Endodermal cell (in vitro differentiated cells): ENCODE measurements around the gene CLIC1. TPM values are rescaled to one million over a fixed set of nuclear protein-coding genes. Genes with fewer than 3 reads are reported as not detected.

Source experiments
- DNase-seq: peaks from one replicate; pipeline ENCODE4 v3.0.0-alpha.2; 2017
- H3K27ac ChIP-seq: 2 replicates; pipeline ENCODE4 v1.5.1; 2013; ENCODE audit warnings: mild to moderate bottlenecking, low read depth, low read length, moderate library complexity
- H3K27me3 ChIP-seq: 2 replicates; pipeline ENCODE4 v1.6.1; 2013; ENCODE audit warnings: mild to moderate bottlenecking, low read length, moderate library complexity; ENCODE audit not compliant: insufficient read depth, control insufficient read depth, poor library complexity, severe bottlenecking
- H3K36me3 ChIP-seq: 2 replicates; pipeline ENCODE4 v1.7.0; 2013; ENCODE audit warnings: mild to moderate bottlenecking, low read length, moderate library complexity; ENCODE audit not compliant: control insufficient read depth, insufficient read depth
- H3K4me1 ChIP-seq: one replicate; pipeline ENCODE4 v1.7.0; 2013; ENCODE audit warnings: low read length; ENCODE audit not compliant: control insufficient read depth, insufficient read depth
- H3K4me3 ChIP-seq: 2 replicates; pipeline ENCODE4 v1.5.1; 2013; ENCODE audit warnings: mild to moderate bottlenecking, low read length, moderate library complexity
- H3K9ac ChIP-seq: 2 replicates; pipeline ENCODE4 v1.6.1; 2013; ENCODE audit warnings: mild to moderate bottlenecking, low read length, moderate library complexity; ENCODE audit not compliant: poor library complexity, severe bottlenecking; ENCODE audit errors: extremely low read depth
- H3K9me3 ChIP-seq: 2 replicates; pipeline ENCODE4 v1.6.1; 2013; ENCODE audit warnings: mild to moderate bottlenecking, low read length, moderate library complexity; ENCODE audit not compliant: control insufficient read depth
- H3K27ac Mint-ChIP-seq: 2 replicates; pipeline ENCODE4 v1.8.0; 2020; ENCODE audit warnings: mixed read lengths
- H3K27me3 Mint-ChIP-seq: 2 replicates; pipeline ENCODE4 v1.8.0; 2021; ENCODE audit warnings: mild to moderate bottlenecking, mixed read lengths; ENCODE audit not compliant: insufficient read depth
- H3K36me3 Mint-ChIP-seq: 2 replicates; pipeline ENCODE4 v1.8.0; 2020; ENCODE audit warnings: low read depth, mixed read lengths
- H3K4me1 Mint-ChIP-seq: 2 replicates; pipeline ENCODE4 v1.8.0; 2020; ENCODE audit warnings: mixed read lengths
- H3K4me3 Mint-ChIP-seq: 2 replicates; pipeline ENCODE4 v1.8.0; 2020; ENCODE audit warnings: mild to moderate bottlenecking, moderate library complexity, mixed read lengths
- H3K9me3 Mint-ChIP-seq: 2 replicates; pipeline ENCODE4 v1.8.0; 2020; ENCODE audit warnings: mild to moderate bottlenecking, mixed read lengths
- WGBS, 2 experiments: methylation state at CpG; one replicate each; pipeline versions ENCODE4 v1.1.5 to v1.1.7; 2013; ENCODE audit warnings: missing lambda C conversion rate in 2 of 2, mixed read lengths in 1 of 2; ENCODE audit not compliant: insufficient coverage in 1 of 2, insufficient read length in 1 of 2; 5-methylcytosine and 5-hydroxymethylcytosine counted together
- total RNA-seq, 2 donors: library from RNA; stranded (reverse); fragmentation: NEBNext Ultra II Directional in 1 of 2; extraction: Animal tissue kit (Norgen Biotek cat#: 25700) in 1 of 2; gene quantifications; 2 replicates in 1 of 2; 3 replicates in 1 of 2; pipeline ENCODE4 v1.2.1, GENCODE V29; 2021
- TF ChIP-seq, protein P1 (sequence below): fragments of 200-600 bp; sonication (generic); conservative IDR thresholded peaks from 2 replicates; pipeline ENCODE4 v1.5.0; 2021; ENCODE audit warnings: antibody characterized with exemption, mild to moderate bottlenecking

The CLIC1 gene
- total RNA-seq, 2 donors from 2014 or later = 289 to 380 TPM

DNA sequence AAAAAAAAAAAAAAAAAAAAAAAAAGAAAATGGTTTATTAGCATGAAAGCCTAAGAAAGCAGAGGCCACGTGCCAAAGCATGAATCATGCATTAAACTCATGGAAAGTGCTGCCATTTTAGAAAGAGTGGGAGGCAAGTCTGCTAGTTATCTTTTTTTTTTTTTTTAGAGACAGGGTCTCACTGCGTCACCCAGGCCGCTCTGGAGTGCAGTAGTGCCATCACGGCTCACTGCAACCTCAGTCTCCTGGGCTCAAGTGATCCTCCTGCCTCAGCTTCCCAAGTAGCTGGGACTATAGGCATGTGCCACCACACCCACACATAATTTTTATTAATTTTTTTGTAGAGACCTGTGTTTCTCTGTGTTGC is 35.6 kb upstream of the CLIC1 start:
- Mint-ChIP-seq H3K4me1 (no peaks in the 10 kb centered on the region), H3K4me3 (no peak overlapping the region), H3K36me3 (no peaks in the 10 kb centered on the region), H3K9me3 (no peaks in the 10 kb centered on the region), H3K27me3 (no peaks in the 10 kb centered on the region), H3K27ac (no peak overlapping the region)
- H3K4me3 ChIP-seq = no peak overlapping the region
- no peak overlapping the region for H3K9ac ChIP-seq
- no peak for DNase-seq
- H3K36me3 ChIP-seq = no peaks in the 10 kb centered on the region
- WGBS, 2 experiments = 94 to 100% methylated on average over 1 to 4 of the region's 4 CpGs
- H3K9me3 ChIP-seq = no peaks in the 10 kb centered on the region
- H3K27me3 ChIP-seq = no peaks in the 10 kb centered on the region
- TF ChIP-seq, protein P1, sequence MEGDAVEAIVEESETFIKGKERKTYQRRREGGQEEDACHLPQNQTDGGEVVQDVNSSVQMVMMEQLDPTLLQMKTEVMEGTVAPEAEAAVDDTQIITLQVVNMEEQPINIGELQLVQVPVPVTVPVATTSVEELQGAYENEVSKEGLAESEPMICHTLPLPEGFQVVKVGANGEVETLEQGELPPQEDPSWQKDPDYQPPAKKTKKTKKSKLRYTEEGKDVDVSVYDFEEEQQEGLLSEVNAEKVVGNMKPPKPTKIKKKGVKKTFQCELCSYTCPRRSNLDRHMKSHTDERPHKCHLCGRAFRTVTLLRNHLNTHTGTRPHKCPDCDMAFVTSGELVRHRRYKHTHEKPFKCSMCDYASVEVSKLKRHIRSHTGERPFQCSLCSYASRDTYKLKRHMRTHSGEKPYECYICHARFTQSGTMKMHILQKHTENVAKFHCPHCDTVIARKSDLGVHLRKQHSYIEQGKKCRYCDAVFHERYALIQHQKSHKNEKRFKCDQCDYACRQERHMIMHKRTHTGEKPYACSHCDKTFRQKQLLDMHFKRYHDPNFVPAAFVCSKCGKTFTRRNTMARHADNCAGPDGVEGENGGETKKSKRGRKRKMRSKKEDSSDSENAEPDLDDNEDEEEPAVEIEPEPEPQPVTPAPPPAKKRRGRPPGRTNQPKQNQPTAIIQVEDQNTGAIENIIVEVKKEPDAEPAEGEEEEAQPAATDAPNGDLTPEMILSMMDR = no peak
- H3K27ac ChIP-seq = no peak overlapping the region
- no peaks in the 10 kb centered on the region for H3K4me1 ChIP-seq

DNA sequence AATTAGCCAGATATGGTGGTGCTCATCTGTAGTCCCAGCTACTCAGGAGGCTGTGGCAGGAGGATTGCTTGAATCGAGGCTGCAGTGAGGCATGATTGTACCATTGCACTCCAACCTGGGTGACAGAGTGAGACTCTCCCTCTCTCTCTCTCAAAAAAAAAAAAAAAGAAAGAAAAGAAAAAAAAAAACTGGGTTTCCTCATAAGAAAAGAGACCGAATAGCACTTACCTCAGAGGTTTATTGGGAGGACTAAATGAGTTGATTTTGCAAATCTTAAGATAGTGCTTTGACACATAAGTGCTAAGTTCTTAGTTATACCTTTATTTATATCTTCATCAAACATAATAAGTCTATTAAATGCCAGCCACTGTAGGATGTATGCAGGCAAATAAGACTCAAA is 34.5 kb upstream of the CLIC1 start:
- H3K4me3 Mint-ChIP-seq = no peak overlapping the region
- H3K36me3 ChIP-seq = no peaks in the 10 kb centered on the region
- no peak overlapping the region for H3K9ac ChIP-seq
- no peaks in the 10 kb centered on the region for H3K36me3 Mint-ChIP-seq
- peaks cover 7% of the 10 kb centered on the region for H3K4me1 Mint-ChIP-seq
- no peaks in the 10 kb centered on the region for H3K9me3 ChIP-seq
- H3K27me3 ChIP-seq = no peaks in the 10 kb centered on the region
- H3K27ac Mint-ChIP-seq = no peak overlapping the region
- H3K4me1 ChIP-seq = no peaks in the 10 kb centered on the region
- no peak for DNase-seq
- no peak overlapping the region for H3K4me3 ChIP-seq
- TF ChIP-seq, protein P1 = no peak
- no peak overlapping the region for H3K27ac ChIP-seq
- no peaks in the 10 kb centered on the region for H3K27me3 Mint-ChIP-seq
- WGBS, 2 experiments = 90 to 100% methylated on average over 2 of the region's 2 CpGs
- H3K9me3 Mint-ChIP-seq = no peaks in the 10 kb centered on the region

DNA sequence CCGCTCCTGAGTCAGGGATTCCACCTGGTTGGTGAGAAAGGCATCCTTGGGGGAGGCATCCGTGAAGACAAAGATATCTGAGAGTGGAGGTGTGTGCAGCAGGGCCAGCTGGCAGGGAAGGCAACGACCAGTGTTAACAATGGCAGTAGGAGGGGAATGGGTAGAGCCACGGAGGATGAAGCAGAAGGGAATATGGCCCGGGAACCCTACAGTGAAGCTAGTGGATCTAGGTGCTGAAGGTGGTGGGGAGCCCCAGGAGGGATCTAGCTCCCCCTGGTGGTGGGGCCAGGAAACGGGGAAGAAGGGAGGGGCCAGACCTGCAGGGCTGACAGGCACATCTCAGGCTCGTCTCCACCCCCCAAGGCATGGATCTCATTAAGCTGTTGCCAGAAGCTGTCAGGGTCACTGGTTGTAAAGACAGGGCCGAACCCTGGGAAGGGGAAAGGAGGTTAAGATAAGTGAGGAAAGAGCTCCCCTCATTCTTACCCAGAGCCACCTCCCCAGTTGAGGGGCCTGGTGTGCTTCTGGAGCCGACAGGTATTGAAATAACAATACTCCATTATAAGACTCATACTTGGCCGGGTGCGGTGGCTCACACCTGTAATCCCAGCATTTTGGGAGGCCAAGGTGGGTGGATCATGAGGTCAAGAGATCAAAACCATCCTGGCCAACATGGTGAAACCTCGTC is 33.5 kb upstream of the CLIC1 start:
- Histone ChIP-seq H3K27me3 (no peaks in the 10 kb centered on the region), H3K36me3 (no peaks in the 10 kb centered on the region), H3K9me3 (no peaks in the 10 kb centered on the region), H3K27ac (no peak overlapping the region), H3K4me3 (no peak overlapping the region), H3K4me1 (no peaks in the 10 kb centered on the region), H3K9ac (no peak overlapping the region)
- DNase-seq = peak; percentile 93
- H3K27ac Mint-ChIP-seq = no peak overlapping the region
- no peaks in the 10 kb centered on the region for H3K27me3 Mint-ChIP-seq
- WGBS, 2 experiments = 78 to 83% methylated on average over 5 to 12 of the region's 12 CpGs
- no peaks in the 10 kb centered on the region for H3K9me3 Mint-ChIP-seq
- H3K4me3 Mint-ChIP-seq = no peak overlapping the region
- H3K4me1 Mint-ChIP-seq = peaks cover 8% of the 10 kb centered on the region
- TF ChIP-seq, protein P1 = peak; percentile 95
- no peaks in the 10 kb centered on the region for H3K36me3 Mint-ChIP-seq
